Erythroblast (primary cell): Measurements from ENCODE around the gene TFDP1.

Experiments
- GATA1 ChIP-seq: IDR thresholded peaks from 2 replicates; pipeline ENCODE4 v1.6.1; 2011; ENCODE audit warnings: low read depth, mild to moderate bottlenecking, control low read depth, low read length, moderate library complexity
- POLR2A ChIP-seq: IDR thresholded peaks from 2 replicates; pipeline ENCODE4 v1.6.1; 2011; ENCODE audit warnings: mild to moderate bottlenecking, low read length

- no peak for TF ChIP-seq POLR2A
- TF ChIP-seq GATA1: no peak
Measured at GRCh38 chr13:113613789-113614379, 29.3 kb downstream of the TFDP1 start.
